ENCODE results near the gene PPHLN1. TPM values are rescaled to one million over a fixed set of nuclear protein-coding genes. Genes with fewer than 3 reads are reported as not detected.

The PPHLN1 gene
- total and polyA plus RNA-seq, 2 of the 8 experiments (the other 6 are each of a cell fraction or from before 2014, with no cell fraction given), result 34.3 to 71.6 TPM

DNA sequence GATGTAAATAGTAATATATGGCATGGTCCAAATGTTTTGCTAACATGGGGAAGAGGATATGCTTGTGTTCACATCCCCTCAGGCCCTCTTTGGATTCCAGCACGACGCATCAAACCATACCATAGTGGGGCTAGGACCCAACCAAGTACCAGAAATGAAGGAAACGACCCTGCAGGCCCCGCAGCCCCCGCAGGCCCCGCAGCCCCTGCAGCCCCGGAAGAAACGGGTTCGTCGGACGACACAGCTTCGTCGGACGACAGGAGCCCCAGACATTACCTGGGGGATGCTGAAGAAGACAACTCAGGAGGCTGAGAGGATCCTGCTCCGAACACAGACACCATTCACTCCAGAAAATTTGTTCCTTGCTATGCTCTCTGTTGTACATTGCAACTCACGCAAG, 119.9 kb downstream of the PPHLN1 start:
- Histone ChIP-seq H4K91ac (replicated peaks; ENCODE audit: insufficient read length, low read length) (no peak overlapping the region), H3K18ac (ENCODE audit: extremely low read depth, low read length) (no peak overlapping the region), H3K9me3 (ENCODE audit: insufficient read depth in 2 of 2, low read depth in 1 of 2, low read length in 1 of 2) (no peaks in the 10 kb centered on the region; a peak in 1 of 4 replicates), H2BK12ac (ENCODE audit: low read depth, low read length) (no peak overlapping the region), H3K27ac (ENCODE audit: low read depth, low read length) (no peak overlapping the region), H3K23me2 (ENCODE audit: low read depth, low read length) (no peaks in the 10 kb centered on the region), H4K5ac (ENCODE audit: insufficient read length, low read depth, low read length) (no peak overlapping the region), H3K4me2 (ENCODE audit: insufficient read depth in 1 of 2, low read depth in 2 of 2, low read length in 2 of 2) (no peak overlapping the region), H3K14ac (ENCODE audit: insufficient read length) (no peak overlapping the region), H2BK5ac (ENCODE audit: low read depth, low read length) (no peak overlapping the region), H3K4me3 (ENCODE audit: extremely low read depth in 1 of 4, insufficient read depth in 2 of 4, low read depth in 3 of 4, low read length in 4 of 4) (no peak overlapping the region), H4K20me1 (replicated peaks in 1 of 2; ENCODE audit: control insufficient read depth in 1 of 2, insufficient read depth in 2 of 2, low read length in 2 of 2) (no peaks in the 10 kb centered on the region), H3K4me1 (replicated peaks in 1 of 4; ENCODE audit: control insufficient read depth in 3 of 4, insufficient read depth in 4 of 4, low read length in 3 of 4) (peaks cover 0 to 10% (median 5%) of the 10 kb centered on the region in 4 experiments; a peak in 3 of 7 replicates), H3K9ac (replicated peaks in 1 of 4; ENCODE audit: extremely low read depth in 1 of 4, low read depth in 3 of 4, low read length in 3 of 4) (no peak overlapping the region), H2AK5ac (ENCODE audit: low read depth, low read length) (no peak overlapping the region), H2BK15ac (ENCODE audit: low read length) (no peak overlapping the region), H3K56ac (replicated peaks; ENCODE audit: insufficient read length, low read depth, low read length) (no peak overlapping the region), H3K27me3 (replicated peaks in 1 of 4; ENCODE audit: control insufficient read depth in 3 of 4, extremely low read depth in 1 of 4, insufficient read depth in 3 of 4, low read length in 3 of 4) (no peaks in the 10 kb centered on the region), H3K4ac (replicated peaks; ENCODE audit: insufficient read length, low read depth, low read length) (no peak overlapping the region), H2BK20ac (ENCODE audit: low read length) (no peak overlapping the region), H3K23ac (ENCODE audit: insufficient read length) (no peak overlapping the region), H2AFZ (ENCODE audit: low read length) (no peak overlapping the region), H3K79me1 (ENCODE audit: low read depth, low read length) (no peaks in the 10 kb centered on the region), H2BK120ac (replicated peaks; ENCODE audit: low read depth, low read length) (no peak overlapping the region), H3K79me2 (ENCODE audit: control insufficient read depth in 1 of 2, insufficient read depth in 2 of 2, low read length in 2 of 2) (no peaks in the 10 kb centered on the region), H4K8ac (ENCODE audit: extremely low read depth, insufficient read depth, low read length) (no peak overlapping the region), H3K36me3 (ENCODE audit: control insufficient read depth in 2 of 4, insufficient read depth in 4 of 4, low read length in 3 of 4) (peaks cover 0 to 14% (median 4%) of the 10 kb centered on the region in 4 experiments; a peak in 5 of 8 replicates)
- CTCF ChIA-PET (ENCODE audit: partially characterized antibody), result interaction anchor here (1.6 kb wide), 1 partner anchor 9 kb away, joined by 5 read pairs; no protein-coding TSS in a partner anchor
- 94% methylated on average over 16 of the region's 16 CpGs; no CpG with 5 or more reads in 1 of the 2 experiments for WGBS, 2 experiments (ENCODE audit: extremely low coverage in 1 of 2, insufficient coverage in 1 of 2, insufficient read length in 1 of 2, insufficient replicate concordance in 2 of 2, low coverage in 1 of 2, low lambda C conversion rate in 2 of 2, missing lambda C conversion rate in 1 of 2)
- DNase-seq (ENCODE audit: low read depth in 1 of 2, low spot score in 2 of 2), result peak in 1 of 2 experiments; percentile 30
- no peak for TF ChIP-seq SP2 (IDR thresholded peaks at IDR 0.05; ENCODE audit: low read length)
- no peak for TF ChIP-seq NANOG (IDR thresholded peaks at IDR 0.05; ENCODE audit: insufficient read depth, low read depth, low read length, poor library complexity, severe bottlenecking)
- TF ChIP-seq JUN (IDR thresholded peaks at IDR 0.05; ENCODE audit: low read depth, low read length), result no peak
- TF ChIP-seq GTF2F1 (IDR thresholded peaks at IDR 0.05; ENCODE audit: borderline replicate concordance, low read depth, low read length), result no peak
- TF ChIP-seq JUND (IDR thresholded peaks at IDR 0.05; ENCODE audit: low read length), result no peak
- POLR2A ChIA-PET (ENCODE audit: partially characterized antibody), result interaction anchor here (1.8 to 2.1 kb wide), 2 partner anchors 10 to 37 kb away, joined by 8 read pairs; no protein-coding TSS in a partner anchor
- FAIRE-seq, result no peak

Data from H1 (cell line).